Activated CD8-positive, alpha-beta T cell treated with anti-CD3 and anti-CD28 coated beads, Interleukin-2, amount 10 ng/mL, durations not matched to agents 7 days and 5 days (primary cell): Measurements from ENCODE around the gene TBRG4. TPM values are rescaled to one million over a fixed set of nuclear protein-coding genes. Genes with fewer than 3 reads are reported as not detected.

Source experiments
- ATAC-seq: fragments of 150-1000 bp; cut with Tn5 transposase; one replicate; pipeline ENCODE4 v1.10.0; 2021; ENCODE audit warnings: moderate library complexity
- CTCF ChIA-PET: fragments of 350-600 bp; sonication (Branson Sonifier 250); formaldehyde crosslinking; loops from one replicate; lab custom pipeline; 2021; ENCODE audit warnings: antibody characterized with exemption; lab: Charles Lee
- POLR2A ChIA-PET: fragments of 350-600 bp; sonication (Branson Sonifier 250); formaldehyde crosslinking; loops from one replicate; lab custom pipeline; 2021; ENCODE audit warnings: antibody characterized with exemption; lab: Charles Lee
- DNase-seq: peaks from one replicate; pipeline ENCODE4 v3.0.0-alpha.2; 2020
- H3K27ac Mint-ChIP-seq: one replicate; pipeline ENCODE4 v1.8.0; 2021; ENCODE audit warnings: mild to moderate bottlenecking, mixed read lengths
- H3K27me3 Mint-ChIP-seq: one replicate; pipeline ENCODE4 v1.8.0; 2021; ENCODE audit warnings: low read depth, mixed read lengths
- H3K36me3 Mint-ChIP-seq: one replicate; pipeline ENCODE4 v1.8.0; 2021; ENCODE audit warnings: low read depth, mixed read lengths
- H3K4me1 Mint-ChIP-seq: one replicate; pipeline ENCODE4 v1.8.0; 2021; ENCODE audit warnings: low read depth, mixed read lengths
- H3K4me3 Mint-ChIP-seq: one replicate; pipeline ENCODE4 v1.8.0; 2021; ENCODE audit warnings: mild to moderate bottlenecking, mixed read lengths
- H3K9me3 Mint-ChIP-seq: one replicate; pipeline ENCODE4 v1.8.0; 2022; ENCODE audit warnings: mixed read lengths; ENCODE audit not compliant: insufficient read depth
- total RNA-seq, 2 experiments: library from RNA; stranded (reverse); gene quantifications; one replicate each; pipeline ENCODE4 v1.2.3, GENCODE V29; 2021

The TBRG4 gene
- total RNA-seq, result 100 to 1,000 TPM; 133 to 137 TPM

DNA sequence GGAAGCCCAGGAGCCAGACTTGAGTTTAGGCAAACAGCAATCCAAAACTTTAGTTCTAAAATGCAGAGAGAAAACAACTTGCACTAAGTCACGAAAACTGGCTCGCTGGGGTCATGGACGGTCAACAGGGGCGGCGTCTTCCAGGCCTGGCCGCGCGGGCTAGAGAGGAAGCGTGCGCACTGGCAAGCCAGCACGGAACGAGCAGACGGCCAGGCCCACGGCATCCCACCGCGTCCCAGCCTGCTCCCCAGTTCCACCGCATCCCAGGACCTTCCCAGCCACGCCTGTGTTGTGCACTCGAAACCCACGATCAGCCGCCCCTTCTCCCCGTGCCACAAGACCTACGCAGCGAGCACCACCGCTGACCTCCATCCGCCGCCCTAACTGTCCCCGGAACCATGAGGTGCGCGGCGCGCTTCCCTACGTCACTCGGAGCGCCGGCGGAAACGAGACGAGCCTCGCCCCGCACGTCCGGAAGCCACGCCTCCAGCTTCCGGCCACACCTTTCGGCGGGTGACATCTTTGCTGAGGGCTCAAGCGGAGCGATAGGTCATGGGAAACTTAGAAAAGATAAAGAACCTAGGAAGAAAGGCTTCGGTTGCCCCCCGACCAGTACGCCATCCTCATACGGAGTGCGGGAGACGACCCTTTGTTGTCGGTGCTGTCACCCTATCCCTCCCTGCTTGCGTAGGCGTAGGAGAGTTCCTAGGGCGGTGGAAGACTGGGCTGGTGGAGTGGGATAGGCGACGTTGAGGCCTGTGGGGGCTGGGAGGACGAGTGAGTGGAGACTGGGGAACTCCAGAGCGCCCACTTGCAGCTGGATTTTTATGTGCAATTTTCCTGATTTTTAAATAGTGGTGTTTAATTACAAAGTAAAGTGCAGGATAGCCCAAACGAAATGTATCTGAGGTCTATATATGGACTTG, at the start of gene TBRG4:
TSS of gene TBRG4 (minus strand) at position 400 of the 926 bp plus-strand sequence. CDS start 2,460 bp downstream, outside the sequence.
- Mint-ChIP-seq H3K9me3 (no peaks in the 10 kb centered on the region), H3K27me3 (peaks cover 16% of the 10 kb centered on the region)
- POLR2A ChIA-PET, result interaction anchor here (0.6 to 3.5 kb wide), 27 partner anchors 8 to 263 kb away, joined by 3 to 38 read pairs (median 5); partner anchors contain the start of genes CCM2, H2AZ2, MYO1G and NACAD

GRCh38 chr7:45161138-45161537, 49.6 kb upstream of the TBRG4 start:
- H3K27ac Mint-ChIP-seq, result peak overlapping the region; percentile 16
- ChIA-PET POLR2A (no interaction called here), CTCF (interaction anchor here (1.0 kb wide), 1 partner anchor 11 kb away, joined by 3 read pairs; no protein-coding TSS in a partner anchor)
- peaks cover 9% of the 10 kb centered on the region for H3K4me1 Mint-ChIP-seq
- H3K36me3 Mint-ChIP-seq, result no peaks in the 10 kb centered on the region
- peaks cover 33% of the 10 kb centered on the region for H3K27me3 Mint-ChIP-seq
- no peaks in the 10 kb centered on the region for H3K9me3 Mint-ChIP-seq
- no peak for DNase-seq
- H3K4me3 Mint-ChIP-seq, result no peak overlapping the region
- ATAC-seq, result no peak

More for the DNA sequence above, at the start of gene TBRG4:
- ATAC-seq (peak; percentile 90), DNase-seq (peak; percentile 97)
- CTCF ChIA-PET, result interaction anchor here (1.0 to 2.0 kb wide), 6 partner anchors 9 to 263 kb away, joined by 3 to 10 read pairs (median 4); no protein-coding TSS in a partner anchor
- peak within 1 kb of the TSS; percentile 90 for H3K4me3 Mint-ChIP-seq
- peak within 1 kb of the TSS; percentile 97 for H3K27ac Mint-ChIP-seq
- peaks cover 39% of the 10 kb centered on the region for H3K36me3 Mint-ChIP-seq
- H3K4me1 Mint-ChIP-seq, result peaks cover 41% of the 10 kb centered on the region

DNA sequence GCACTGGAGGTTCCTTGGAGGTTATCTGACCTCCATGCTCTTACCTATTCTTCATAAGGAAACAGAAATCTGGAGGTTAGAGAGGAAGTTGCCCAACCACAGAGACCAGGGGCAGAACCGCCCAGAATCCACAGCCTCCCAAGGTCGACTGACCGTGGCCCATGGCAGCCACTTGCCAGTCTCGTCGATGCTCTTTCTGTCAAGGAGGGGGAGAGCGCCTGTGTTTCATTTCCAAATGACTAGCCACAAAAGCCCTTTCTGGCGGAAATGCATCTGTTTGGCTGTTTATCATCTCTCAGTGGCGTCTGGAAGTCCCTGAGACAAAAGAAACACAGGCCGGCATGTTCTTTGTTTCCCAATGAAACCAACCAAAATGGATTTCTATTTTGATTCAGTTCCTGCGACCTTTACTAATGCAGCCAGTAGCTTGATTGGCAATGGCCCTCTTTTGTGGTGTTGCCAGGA, 49.0 kb upstream of the TBRG4 start:
- no peak for DNase-seq
- ChIA-PET POLR2A (no interaction called here), CTCF (interaction anchor here (1.0 kb wide), 1 partner anchor 12 kb away, joined by 3 read pairs; no protein-coding TSS in a partner anchor)
- ATAC-seq, result no peak
- Mint-ChIP-seq H3K27me3 (peaks cover 31% of the 10 kb centered on the region), H3K36me3 (no peaks in the 10 kb centered on the region), H3K4me3 (no peak overlapping the region), H3K9me3 (no peaks in the 10 kb centered on the region), H3K4me1 (peaks cover 9% of the 10 kb centered on the region), H3K27ac (no peak overlapping the region)

DNA sequence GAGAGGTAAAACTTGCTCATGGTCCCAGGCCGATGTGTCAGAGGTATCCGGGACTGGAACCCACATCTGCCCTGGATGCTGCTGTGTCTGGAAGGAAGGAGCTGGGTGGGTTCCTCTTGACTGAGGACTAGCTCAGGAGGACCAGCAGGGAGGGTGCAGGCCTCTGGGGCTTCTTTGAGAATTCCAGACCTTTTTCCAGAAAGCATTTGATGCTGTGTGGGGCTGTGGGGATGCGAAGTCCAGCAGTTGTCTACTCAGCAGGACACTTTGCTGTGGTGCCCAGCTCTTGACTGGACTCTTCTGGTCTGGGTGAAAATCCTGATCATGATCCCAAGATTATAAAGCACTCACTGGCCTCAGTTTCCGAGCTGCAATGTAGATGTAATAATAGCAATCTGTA, 47.8 kb upstream of the TBRG4 start:
- peaks cover 9% of the 10 kb centered on the region for H3K4me1 Mint-ChIP-seq
- DNase-seq (no peak), ATAC-seq (no peak)
- H3K36me3 Mint-ChIP-seq, result no peaks in the 10 kb centered on the region
- H3K27me3 Mint-ChIP-seq, result peaks cover 25% of the 10 kb centered on the region
- CTCF ChIA-PET, result interaction anchor here (1.0 to 6.2 kb wide), 3 partner anchors 9 to 115 kb away, joined by 3 to 43 read pairs (median 3); no protein-coding TSS in a partner anchor
- POLR2A ChIA-PET, result no interaction called here
- H3K4me3 Mint-ChIP-seq, result no peak overlapping the region
- no peaks in the 10 kb centered on the region for H3K9me3 Mint-ChIP-seq
- H3K27ac Mint-ChIP-seq, result no peak overlapping the region

DNA sequence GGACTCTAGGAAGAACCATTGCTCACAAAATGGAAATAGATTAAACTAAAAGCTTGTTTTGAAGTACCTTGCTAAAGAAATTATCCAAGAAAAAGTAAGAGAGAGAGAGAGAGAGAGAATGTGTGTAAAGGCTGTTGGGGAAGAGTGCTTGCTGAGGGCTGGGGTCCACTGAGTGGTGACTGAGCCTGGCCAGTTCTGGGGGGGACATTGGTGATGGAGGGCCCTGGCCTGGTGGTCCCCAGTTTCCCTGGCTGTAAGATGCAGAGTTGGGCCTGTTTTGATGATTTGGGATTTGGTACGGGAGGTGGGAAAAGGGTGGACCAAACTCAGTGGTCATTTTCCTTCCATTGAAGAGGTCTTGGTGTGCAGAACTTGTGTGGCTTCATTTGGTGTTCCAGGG, 47.0 kb upstream of the TBRG4 start:
- ATAC-seq, result no peak
- POLR2A ChIA-PET, result interaction anchor here (0.8 kb wide), 1 partner anchor 11 kb away, joined by 3 read pairs; no protein-coding TSS in a partner anchor
- H3K36me3 Mint-ChIP-seq, result no peaks in the 10 kb centered on the region
- peaks cover 22% of the 10 kb centered on the region for H3K27me3 Mint-ChIP-seq
- no peak for DNase-seq
- no peak overlapping the region for H3K27ac Mint-ChIP-seq
- CTCF ChIA-PET, result interaction anchor here (1.0 to 6.2 kb wide), 3 partner anchors 10 to 115 kb away, joined by 3 to 43 read pairs (median 3); no protein-coding TSS in a partner anchor
- H3K4me1 Mint-ChIP-seq, result peaks cover 9% of the 10 kb centered on the region
- H3K4me3 Mint-ChIP-seq, result no peak overlapping the region
- no peaks in the 10 kb centered on the region for H3K9me3 Mint-ChIP-seq

GRCh38 chr7:45157653-45158401, 46.3 kb upstream of the TBRG4 start, which contains the start of gene RAMP3:
Gene RAMP3 (plus strand): TSS chr7:45157791. CDS start chr7:45157829, 38 bp downstream.
- Mint-ChIP-seq H3K4me1 (peaks cover 9% of the 10 kb centered on the region), H3K4me3 (no peak within 1 kb of the TSS), H3K36me3 (no peaks in the 10 kb centered on the region), H3K27me3 (peaks cover 22% of the 10 kb centered on the region), H3K27ac (no peak within 1 kb of the TSS), H3K9me3 (no peaks in the 10 kb centered on the region)
- ChIA-PET POLR2A (interaction anchor here (0.8 kb wide), 1 partner anchor 10 kb away, joined by 3 read pairs; no protein-coding TSS in a partner anchor), CTCF (interaction anchor here (1.5 to 6.2 kb wide), 2 partner anchors 102 to 116 kb away, joined by 3 to 43 read pairs; no protein-coding TSS in a partner anchor)
- no peak for DNase-seq
- ATAC-seq, result no peak

- ATAC-seq, result no peak
- peaks cover 22% of the 10 kb centered on the region for H3K27me3 Mint-ChIP-seq
- ChIA-PET CTCF (interaction anchor here (6.2 kb wide), 1 partner anchor 103 kb away, joined by 43 read pairs; no protein-coding TSS in a partner anchor), POLR2A (no interaction called here)
- no peak overlapping the region for H3K27ac Mint-ChIP-seq
- no peaks in the 10 kb centered on the region for H3K9me3 Mint-ChIP-seq
- DNase-seq, result no peak
- no peaks in the 10 kb centered on the region for H3K36me3 Mint-ChIP-seq
- no peak overlapping the region for H3K4me3 Mint-ChIP-seq
- H3K4me1 Mint-ChIP-seq, result peaks cover 9% of the 10 kb centered on the region
Observed at GRCh38 chr7:45157286-45157652, 45.8 kb upstream of the TBRG4 start.

DNA sequence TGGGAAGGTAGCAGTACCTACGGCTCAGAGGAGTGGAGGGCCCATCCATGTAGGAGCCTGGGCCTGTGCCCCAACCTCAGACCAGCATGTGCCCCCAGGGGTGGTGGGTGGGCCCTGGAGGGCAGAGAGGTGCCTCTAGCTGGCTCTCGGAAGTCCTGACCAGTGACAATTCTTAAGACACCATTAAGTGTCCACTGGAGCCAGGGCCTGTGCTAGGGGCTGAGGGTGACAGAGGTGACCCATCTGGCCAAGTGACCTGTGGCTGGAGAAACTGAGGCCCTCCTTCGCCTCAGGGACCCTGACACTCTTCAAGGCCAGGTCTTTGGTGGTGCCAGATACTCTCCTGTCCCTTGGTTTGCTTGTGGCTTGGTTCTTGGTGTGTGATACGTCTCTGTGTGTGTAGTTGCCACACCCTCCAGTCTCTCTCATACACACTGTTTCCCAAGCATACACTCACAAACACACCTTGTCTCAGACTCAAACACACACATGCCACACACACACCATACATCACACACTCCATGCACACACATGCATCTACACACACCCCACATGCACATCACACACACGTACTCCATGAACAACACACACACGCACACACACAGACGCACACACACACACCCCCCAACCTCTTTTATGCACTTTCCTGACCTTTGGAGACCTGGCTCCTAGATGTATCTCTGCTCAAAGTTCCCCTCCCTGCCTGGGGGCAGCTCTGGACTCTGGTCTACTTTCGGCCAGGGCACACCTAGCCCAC, 45.2 kb upstream of the TBRG4 start:
- CTCF ChIA-PET, result interaction anchor here (6.2 kb wide), 1 partner anchor 103 kb away, joined by 43 read pairs; no protein-coding TSS in a partner anchor
- POLR2A ChIA-PET, result no interaction called here
- Mint-ChIP-seq H3K4me3 (no peak overlapping the region), H3K27ac (no peak overlapping the region), H3K4me1 (peaks cover 9% of the 10 kb centered on the region), H3K27me3 (peaks cover 22% of the 10 kb centered on the region), H3K9me3 (no peaks in the 10 kb centered on the region), H3K36me3 (no peaks in the 10 kb centered on the region)
- no peak for ATAC-seq
- no peak for DNase-seq

GRCh38 chr7:45155941-45156340, 44.4 kb upstream of the TBRG4 start:
- peaks cover 25% of the 10 kb centered on the region for H3K27me3 Mint-ChIP-seq
- no peaks in the 10 kb centered on the region for H3K36me3 Mint-ChIP-seq
- no peak overlapping the region for H3K27ac Mint-ChIP-seq
- peaks cover 4% of the 10 kb centered on the region for H3K4me1 Mint-ChIP-seq
- H3K9me3 Mint-ChIP-seq, result no peaks in the 10 kb centered on the region
- CTCF ChIA-PET, result interaction anchor here (6.2 kb wide), 1 partner anchor 104 kb away, joined by 43 read pairs; no protein-coding TSS in a partner anchor
- POLR2A ChIA-PET, result no interaction called here
- DNase-seq, result no peak
- no peak for ATAC-seq
- H3K4me3 Mint-ChIP-seq, result no peak overlapping the region

- no peak for DNase-seq
- Mint-ChIP-seq H3K9me3 (no peaks in the 10 kb centered on the region), H3K4me1 (peaks cover 2% of the 10 kb centered on the region), H3K4me3 (no peak overlapping the region), H3K27me3 (peaks cover 25% of the 10 kb centered on the region), H3K36me3 (no peaks in the 10 kb centered on the region), H3K27ac (no peak overlapping the region)
- ChIA-PET POLR2A (no interaction called here), CTCF (interaction anchor here (6.2 kb wide), 1 partner anchor 104 kb away, joined by 43 read pairs; no protein-coding TSS in a partner anchor)
- ATAC-seq, result no peak
Observed at GRCh38 chr7:45155357-45155900, 43.9 kb upstream of the TBRG4 start.
